ENCODE data around the gene BSDC1.

GRCh38 chr1:32335535-32335789, 58.8 kb downstream of the BSDC1 start:
- TF ChIP-seq, protein P1, sequence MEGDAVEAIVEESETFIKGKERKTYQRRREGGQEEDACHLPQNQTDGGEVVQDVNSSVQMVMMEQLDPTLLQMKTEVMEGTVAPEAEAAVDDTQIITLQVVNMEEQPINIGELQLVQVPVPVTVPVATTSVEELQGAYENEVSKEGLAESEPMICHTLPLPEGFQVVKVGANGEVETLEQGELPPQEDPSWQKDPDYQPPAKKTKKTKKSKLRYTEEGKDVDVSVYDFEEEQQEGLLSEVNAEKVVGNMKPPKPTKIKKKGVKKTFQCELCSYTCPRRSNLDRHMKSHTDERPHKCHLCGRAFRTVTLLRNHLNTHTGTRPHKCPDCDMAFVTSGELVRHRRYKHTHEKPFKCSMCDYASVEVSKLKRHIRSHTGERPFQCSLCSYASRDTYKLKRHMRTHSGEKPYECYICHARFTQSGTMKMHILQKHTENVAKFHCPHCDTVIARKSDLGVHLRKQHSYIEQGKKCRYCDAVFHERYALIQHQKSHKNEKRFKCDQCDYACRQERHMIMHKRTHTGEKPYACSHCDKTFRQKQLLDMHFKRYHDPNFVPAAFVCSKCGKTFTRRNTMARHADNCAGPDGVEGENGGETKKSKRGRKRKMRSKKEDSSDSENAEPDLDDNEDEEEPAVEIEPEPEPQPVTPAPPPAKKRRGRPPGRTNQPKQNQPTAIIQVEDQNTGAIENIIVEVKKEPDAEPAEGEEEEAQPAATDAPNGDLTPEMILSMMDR (IDR thresholded peaks at IDR 0.05) = no peak
- TF ChIP-seq EP300 (IDR thresholded peaks at IDR 0.05) (no peak), POLR2A (IDR thresholded peaks at IDR 0.05) (no peak)

Measured in ovary (tissue), 3 donors.